ENCODE measurements around the gene DPH3. TPM values are rescaled to one million over a fixed set of nuclear protein-coding genes. Genes with fewer than 3 reads are reported as not detected.

The DPH3 gene
- total RNA-seq, 1 donor from 2014 or later, result 30.5 TPM

- H3K27me3 Mint-ChIP-seq (ENCODE audit: unreplicated experiment), result no peaks in the 10 kb centered on the region
- no peak overlapping the region for H3K27ac Mint-ChIP-seq (ENCODE audit: unreplicated experiment)
- no peaks in the 10 kb centered on the region for H3K9me3 Mint-ChIP-seq (ENCODE audit: unreplicated experiment)
- H3K36me3 Mint-ChIP-seq (ENCODE audit: unreplicated experiment), result no peaks in the 10 kb centered on the region
- H3K4me1 Mint-ChIP-seq (ENCODE audit: low read depth, unreplicated experiment), result peaks cover under 1% of the 10 kb centered on the region
- DNase-seq, result no peak
- TF ChIP-seq CTCF (IDR thresholded peaks at IDR 0.05; ENCODE audit: partially characterized antibody, unreplicated experiment), result no peak
- H3K4me3 Mint-ChIP-seq (ENCODE audit: unreplicated experiment), result no peak overlapping the region
These were observed 5.9 kb downstream of the DPH3 start for GRCh38 chr3:16258866-16259265.

- no peak for TF ChIP-seq CTCF (IDR thresholded peaks at IDR 0.05; ENCODE audit: partially characterized antibody, unreplicated experiment)
- Mint-ChIP-seq H3K9me3 (ENCODE audit: unreplicated experiment) (no peaks in the 10 kb centered on the region), H3K4me3 (ENCODE audit: unreplicated experiment) (no peak overlapping the region), H3K27me3 (ENCODE audit: unreplicated experiment) (no peaks in the 10 kb centered on the region), H3K4me1 (ENCODE audit: low read depth, unreplicated experiment) (no peaks in the 10 kb centered on the region), H3K27ac (ENCODE audit: unreplicated experiment) (no peak overlapping the region), H3K36me3 (ENCODE audit: unreplicated experiment) (no peaks in the 10 kb centered on the region)
- DNase-seq, result no peak
These were observed 6.6 kb downstream of the DPH3 start for GRCh38 chr3:16258177-16258576.

GRCh38 chr3:16257309-16257708, 7.4 kb downstream of the DPH3 start:
- Mint-ChIP-seq H3K4me3 (ENCODE audit: unreplicated experiment) (no peak overlapping the region), H3K9me3 (ENCODE audit: unreplicated experiment) (peaks cover under 1% of the 10 kb centered on the region), H3K27me3 (ENCODE audit: unreplicated experiment) (no peaks in the 10 kb centered on the region), H3K4me1 (ENCODE audit: low read depth, unreplicated experiment) (peaks cover 5% of the 10 kb centered on the region), H3K36me3 (ENCODE audit: unreplicated experiment) (no peaks in the 10 kb centered on the region), H3K27ac (ENCODE audit: unreplicated experiment) (no peak overlapping the region)
- TF ChIP-seq CTCF (IDR thresholded peaks at IDR 0.05; ENCODE audit: partially characterized antibody, unreplicated experiment), result no peak
- DNase-seq, result no peak

GRCh38 chr3:16255726-16256125, 9.0 kb downstream of the DPH3 start:
- Mint-ChIP-seq H3K4me3 (ENCODE audit: unreplicated experiment) (no peak overlapping the region), H3K9me3 (ENCODE audit: unreplicated experiment) (peaks cover 1% of the 10 kb centered on the region)
- DNase-seq, result no peak

GRCh38 chr3:16255326-16255725, 9.4 kb downstream of the DPH3 start:
- no peaks in the 10 kb centered on the region for H3K27me3 Mint-ChIP-seq (ENCODE audit: unreplicated experiment)
- no peaks in the 10 kb centered on the region for H3K36me3 Mint-ChIP-seq (ENCODE audit: unreplicated experiment)
- H3K27ac Mint-ChIP-seq (ENCODE audit: unreplicated experiment), result no peak overlapping the region
- no peak overlapping the region for H3K4me3 Mint-ChIP-seq (ENCODE audit: unreplicated experiment)
- peaks cover 11% of the 10 kb centered on the region for H3K4me1 Mint-ChIP-seq (ENCODE audit: low read depth, unreplicated experiment)
- peaks cover 1% of the 10 kb centered on the region for H3K9me3 Mint-ChIP-seq (ENCODE audit: unreplicated experiment)
- no peak for DNase-seq
- TF ChIP-seq CTCF (IDR thresholded peaks at IDR 0.05; ENCODE audit: partially characterized antibody, unreplicated experiment), result no peak

More at GRCh38 chr3:16255726-16256125, 9.0 kb downstream of the DPH3 start:
- Mint-ChIP-seq H3K4me1 (ENCODE audit: low read depth, unreplicated experiment) (peaks cover 11% of the 10 kb centered on the region), H3K36me3 (ENCODE audit: unreplicated experiment) (no peaks in the 10 kb centered on the region), H3K27me3 (ENCODE audit: unreplicated experiment) (no peaks in the 10 kb centered on the region), H3K27ac (ENCODE audit: unreplicated experiment) (no peak overlapping the region)
- TF ChIP-seq CTCF (IDR thresholded peaks at IDR 0.05; ENCODE audit: partially characterized antibody, unreplicated experiment), result no peak
